ENCODE data around the gene HOTAIR.
A peak's percentile ranks its signal among the peaks of the same experiment; 100 is the strongest.

The HOTAIR gene

GRCh38 chr12:53985692-53985993, 10.9 kb upstream of the HOTAIR start:
- no peak for ATAC-seq

GRCh38 chr12:53984901-53985691, 10.3 kb upstream of the HOTAIR start, which contains the start of gene HOXC10:
TSS of gene HOXC10 (plus strand) at chr12:53985146. CDS start at chr12:53985260, 114 bp downstream.
- peak in 1 of 2 donors; percentile 55 for ATAC-seq

- ATAC-seq: no peak
Measured at GRCh38 chr12:53983950-53984572, 9.3 kb upstream of the HOTAIR start.

GRCh38 chr12:53983568-53983949, 8.8 kb upstream of the HOTAIR start:
- no peak for ATAC-seq

- ATAC-seq: no peak
Measured at GRCh38 chr12:53982648-53983567, 8.2 kb upstream of the HOTAIR start.

- ATAC-seq: no peak
Measured at GRCh38 chr12:53981634-53982565, 7.1 kb upstream of the HOTAIR start.

GRCh38 chr12:53980802-53981496, 6.2 kb upstream of the HOTAIR start:
- no peak for ATAC-seq

- ATAC-seq: no peak
Measured at GRCh38 chr12:53980104-53980801, 5.5 kb upstream of the HOTAIR start.

GRCh38 chr12:53978477-53979356, 4.0 kb upstream of the HOTAIR start:
- no peak for ATAC-seq

GRCh38 chr12:53977596-53978445, 3.1 kb upstream of the HOTAIR start:
- ATAC-seq: no peak

GRCh38 chr12:53976823-53977595, 2.3 kb upstream of the HOTAIR start:
- no peak for ATAC-seq

- no peak for ATAC-seq
Measured at GRCh38 chr12:53976172-53976822, 1.5 kb upstream of the HOTAIR start.

- ATAC-seq: no peak
Measured at GRCh38 chr12:53975479-53976152, 862 bp upstream of the HOTAIR start.

- ATAC-seq: no peak
Measured at GRCh38 chr12:53975064-53975471, 314 bp upstream of the HOTAIR start.

- ATAC-seq: no peak
Measured at GRCh38 chr12:53973236-53974042, 1.3 kb downstream of the HOTAIR start.

- ATAC-seq: no peak
Measured at GRCh38 chr12:53972722-53973235, 2.0 kb downstream of the HOTAIR start, which contains the start of gene HOXC11. TSS of gene HOXC11 (plus strand) at chr12:53973126. CDS start at chr12:53973242, 116 bp downstream.
